NCI-H2171 treated with DMSO at 0.1 percent for 48 hours (cell line): ENCODE results near the gene ALKBH8.
"Not testable (repeated sequence)": the region's sequence is repeated elsewhere in the genome, so short reads cannot be mapped to it uniquely, and the experiment has no call there.

Source experiments
- DNase-seq: peaks from one replicate; lab custom pipeline; 2025; lab: John Stamatoyannopoulos, UW

The ALKBH8 gene

DNA sequence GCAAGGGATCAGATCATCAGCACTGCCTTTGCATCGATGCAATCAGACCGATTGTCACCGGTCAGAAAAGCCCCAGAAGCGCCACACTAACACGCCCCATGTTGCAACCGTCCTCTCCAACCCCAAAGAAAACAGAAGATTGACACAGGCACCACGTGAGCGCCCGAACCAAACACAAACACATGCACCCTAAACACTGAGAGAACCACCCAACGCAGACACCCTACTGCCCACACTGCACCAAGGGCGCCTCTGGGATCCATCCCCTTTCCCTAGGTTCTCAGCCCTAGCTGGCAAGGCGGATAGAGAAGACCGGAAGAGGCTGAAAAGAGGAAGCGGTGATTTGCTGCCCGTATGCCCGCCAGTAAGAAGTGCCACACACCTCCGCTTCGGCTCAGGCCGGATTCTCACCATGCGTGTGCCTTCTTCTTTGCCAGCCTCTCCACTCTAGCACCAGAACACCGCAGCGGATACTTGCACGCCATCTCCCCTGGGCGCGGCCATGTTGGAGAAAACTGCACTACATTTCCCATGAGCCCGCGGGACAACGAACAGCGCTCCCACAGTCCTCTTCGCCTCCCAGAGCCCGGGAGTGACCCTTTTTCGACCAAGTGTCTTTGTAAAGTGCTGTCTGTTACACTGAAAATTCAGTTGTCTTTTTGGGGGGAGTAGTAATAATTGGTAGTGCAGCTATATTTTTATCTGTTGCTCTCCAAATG is at the start of gene ALKBH8:
Gene ALKBH8 (minus strand): TSS at position 517 of the 719 bp plus-strand sequence. CDS start 4,842 bp downstream, outside the sequence.
- peak; percentile 72 for DNase-seq

GRCh38 chr11:107612445-107612844 is 46.9 kb upstream of the ALKBH8 start:
- DNase-seq, result no peak

DNA sequence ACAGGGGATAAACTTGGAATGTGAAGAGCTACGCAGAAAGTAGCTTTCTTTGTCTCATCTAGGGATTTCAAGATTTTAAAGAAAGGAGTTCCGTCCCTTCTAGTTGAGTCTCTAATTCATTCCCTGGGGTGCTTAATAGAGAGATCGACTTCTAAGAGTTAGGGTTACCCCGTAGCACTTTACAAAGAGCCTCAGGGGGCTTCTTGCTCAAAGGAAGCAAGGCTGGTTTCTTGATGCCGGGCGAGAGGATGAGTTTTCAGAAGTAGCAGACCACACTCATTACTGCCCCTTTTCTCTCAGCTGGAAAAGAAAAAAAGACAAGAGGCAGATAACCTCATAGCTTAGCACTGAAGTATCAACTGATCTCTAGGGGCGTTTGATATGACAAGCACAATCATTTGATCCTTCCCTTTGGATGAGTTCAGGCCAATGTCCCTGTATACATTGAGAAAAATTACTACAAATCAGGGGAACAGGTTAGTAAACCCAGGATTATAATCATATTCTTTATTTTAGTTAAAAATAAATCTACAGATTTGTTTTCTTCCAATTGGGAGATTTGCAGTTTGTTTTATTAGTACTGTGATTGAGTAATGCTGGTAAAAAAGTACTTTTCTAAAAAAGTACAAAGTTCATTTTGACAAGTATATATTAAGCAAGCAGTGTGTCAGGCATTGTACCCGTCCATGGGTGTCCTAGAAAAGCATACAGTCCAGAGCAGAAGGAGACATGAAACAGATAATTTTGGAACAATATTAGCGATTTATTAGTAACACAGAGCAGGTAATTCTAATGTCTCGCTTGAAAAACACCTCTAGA is 44.1 kb upstream of the ALKBH8 start:
- no peak for DNase-seq

- no peak for DNase-seq
Observed at GRCh38 chr11:107608809-107609208, 43.3 kb upstream of the ALKBH8 start.

DNA sequence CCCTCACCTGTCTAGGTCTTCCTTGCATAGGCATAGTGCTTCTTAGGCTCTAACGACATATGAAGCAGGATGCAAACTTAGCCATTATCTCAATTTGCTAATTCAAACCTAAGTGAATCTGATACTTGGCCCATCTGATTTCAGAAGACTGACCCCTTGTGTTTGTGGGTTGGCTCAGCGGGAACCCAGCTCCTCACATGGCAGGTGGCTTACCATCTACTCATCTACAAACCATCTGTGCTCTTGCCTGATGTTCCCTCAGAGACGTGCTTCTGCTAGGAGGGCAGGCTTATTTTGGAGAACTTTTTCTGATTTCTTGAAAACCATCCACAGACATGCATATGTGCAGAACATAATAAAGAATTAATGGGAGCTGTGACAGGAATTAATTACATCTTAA is 40.6 kb upstream of the ALKBH8 start:
- DNase-seq, result peak; percentile 51

DNA sequence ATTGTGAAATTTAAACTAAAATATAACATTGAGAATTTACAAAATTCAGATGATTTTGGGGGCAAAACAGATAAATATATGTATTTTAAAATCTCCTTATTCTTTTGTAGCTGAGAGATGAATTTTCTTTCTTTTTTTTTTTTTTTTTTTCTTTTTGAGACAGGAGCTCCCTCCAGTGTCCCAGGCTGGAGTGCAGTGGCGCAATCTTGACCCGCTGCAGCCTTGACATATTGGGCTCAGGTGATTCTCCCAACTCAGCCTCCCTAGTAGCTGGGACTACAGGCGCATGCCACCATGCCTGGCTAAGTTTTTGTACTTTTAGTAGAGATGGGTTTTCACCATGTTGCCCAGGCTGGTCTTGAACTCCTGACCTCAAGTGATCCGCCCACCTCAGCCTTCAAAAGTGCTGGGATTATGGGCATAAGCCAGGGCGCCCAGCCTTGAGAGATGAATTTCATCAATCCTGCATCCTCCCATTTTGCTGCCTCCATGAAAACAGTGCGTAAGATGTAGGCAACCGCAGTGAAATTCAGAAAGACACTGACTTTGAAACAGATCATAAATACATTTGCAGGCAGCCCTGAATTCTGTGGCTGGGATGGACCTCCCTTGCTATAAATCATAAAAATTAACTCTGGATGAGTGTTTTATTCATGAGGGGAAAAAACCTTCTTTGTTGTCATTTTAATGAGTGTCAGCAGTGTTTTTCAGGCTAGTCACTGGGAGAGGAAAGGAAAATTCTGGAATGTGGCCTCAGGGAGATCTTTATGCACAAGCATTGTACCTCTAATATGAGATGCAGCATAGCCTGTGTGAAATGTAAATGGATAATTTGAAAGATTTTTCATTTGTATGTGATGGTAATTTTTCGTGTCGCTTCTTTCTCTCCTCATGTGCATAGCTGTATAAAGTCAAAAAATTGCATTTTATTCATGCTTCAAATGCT is 39.8 kb upstream of the ALKBH8 start:
- DNase-seq, result no peak

DNA sequence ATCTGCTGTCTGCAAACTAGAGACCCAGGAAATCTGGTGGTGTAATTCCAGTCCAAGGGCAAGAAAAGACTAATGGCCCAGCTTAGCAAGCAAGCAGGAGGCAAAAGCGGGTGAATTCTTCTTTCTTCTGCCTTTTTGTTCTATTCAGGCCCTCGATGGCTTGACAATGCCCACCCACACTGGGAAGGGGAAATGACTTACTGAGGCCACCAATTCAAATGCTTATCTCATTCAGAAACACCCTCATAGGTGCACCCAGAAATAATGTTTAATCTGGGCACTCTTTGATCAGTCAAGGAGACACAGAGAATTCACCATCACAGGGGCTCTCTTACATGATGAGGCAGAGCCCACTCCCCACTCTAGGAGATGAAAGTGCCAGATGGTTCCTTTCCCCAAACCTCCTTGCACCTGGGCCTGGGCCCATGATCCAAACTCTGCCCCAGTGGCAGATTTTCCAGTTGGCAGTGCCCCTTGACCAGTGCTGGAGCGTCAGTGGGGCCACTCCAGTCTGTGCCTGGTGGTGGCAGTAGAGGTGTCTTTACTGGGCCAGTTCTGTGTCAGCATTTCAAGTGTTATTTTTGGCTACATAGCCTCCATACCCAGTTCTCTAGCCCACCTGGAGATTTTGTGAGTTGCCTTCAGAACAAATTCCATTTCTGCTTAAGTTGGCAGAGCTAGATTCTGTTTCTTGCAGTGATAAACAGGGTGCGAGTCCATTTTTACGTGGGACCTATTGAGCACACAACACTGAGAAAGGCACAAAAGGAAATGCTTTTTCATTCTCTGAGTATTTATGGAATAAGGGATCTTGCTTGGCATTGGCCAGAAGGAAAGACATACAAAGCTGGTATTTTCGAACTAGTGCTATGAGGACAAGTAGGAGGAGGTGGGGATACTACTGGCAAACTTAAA is 32.9 kb upstream of the ALKBH8 start:
- no peak for DNase-seq

DNA sequence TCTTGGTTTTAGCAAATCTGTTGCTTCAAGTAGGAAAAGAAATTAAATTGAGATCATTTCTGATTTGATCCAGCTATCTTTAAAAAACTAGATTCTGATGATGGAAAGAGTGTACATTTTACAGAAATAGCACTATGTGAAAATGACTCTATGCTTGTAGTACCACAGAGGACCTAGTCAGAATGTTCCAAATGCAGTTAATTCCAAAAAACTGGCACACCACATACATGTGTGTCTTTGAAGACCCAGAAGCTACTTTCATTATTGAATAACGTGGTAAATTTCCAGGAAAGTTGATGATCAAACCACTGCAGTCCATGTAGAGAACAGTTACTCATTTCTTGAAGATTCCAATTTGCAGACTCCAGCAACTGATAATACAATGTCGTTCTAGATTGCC is 29.2 kb upstream of the ALKBH8 start:
- DNase-seq, result no peak

DNA sequence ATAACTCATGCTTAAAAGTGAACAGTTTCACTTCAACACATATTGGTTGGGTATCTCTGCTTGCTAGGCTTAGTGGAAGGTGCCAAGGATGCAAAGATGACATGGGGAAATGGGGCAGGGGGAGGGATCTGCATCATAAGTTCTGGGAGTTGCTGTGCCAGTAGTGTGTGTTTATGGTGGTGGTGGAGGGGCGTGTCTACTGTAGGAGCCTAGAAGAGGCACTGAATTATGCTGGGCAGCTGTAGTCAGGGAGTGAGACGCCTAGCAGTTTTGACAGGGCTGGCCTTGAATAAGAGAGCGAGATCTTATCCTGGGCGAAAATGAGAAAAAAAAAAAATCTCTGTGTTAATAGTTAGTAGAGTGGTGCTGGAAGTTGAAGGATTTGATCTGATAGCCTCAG is 28.4 kb upstream of the ALKBH8 start:
- no peak for DNase-seq

GRCh38 chr11:107592813-107593212 is 27.3 kb upstream of the ALKBH8 start:
- DNase-seq, result no peak

GRCh38 chr11:107592231-107592590 is 26.7 kb upstream of the ALKBH8 start:
- DNase-seq, result no peak

DNA sequence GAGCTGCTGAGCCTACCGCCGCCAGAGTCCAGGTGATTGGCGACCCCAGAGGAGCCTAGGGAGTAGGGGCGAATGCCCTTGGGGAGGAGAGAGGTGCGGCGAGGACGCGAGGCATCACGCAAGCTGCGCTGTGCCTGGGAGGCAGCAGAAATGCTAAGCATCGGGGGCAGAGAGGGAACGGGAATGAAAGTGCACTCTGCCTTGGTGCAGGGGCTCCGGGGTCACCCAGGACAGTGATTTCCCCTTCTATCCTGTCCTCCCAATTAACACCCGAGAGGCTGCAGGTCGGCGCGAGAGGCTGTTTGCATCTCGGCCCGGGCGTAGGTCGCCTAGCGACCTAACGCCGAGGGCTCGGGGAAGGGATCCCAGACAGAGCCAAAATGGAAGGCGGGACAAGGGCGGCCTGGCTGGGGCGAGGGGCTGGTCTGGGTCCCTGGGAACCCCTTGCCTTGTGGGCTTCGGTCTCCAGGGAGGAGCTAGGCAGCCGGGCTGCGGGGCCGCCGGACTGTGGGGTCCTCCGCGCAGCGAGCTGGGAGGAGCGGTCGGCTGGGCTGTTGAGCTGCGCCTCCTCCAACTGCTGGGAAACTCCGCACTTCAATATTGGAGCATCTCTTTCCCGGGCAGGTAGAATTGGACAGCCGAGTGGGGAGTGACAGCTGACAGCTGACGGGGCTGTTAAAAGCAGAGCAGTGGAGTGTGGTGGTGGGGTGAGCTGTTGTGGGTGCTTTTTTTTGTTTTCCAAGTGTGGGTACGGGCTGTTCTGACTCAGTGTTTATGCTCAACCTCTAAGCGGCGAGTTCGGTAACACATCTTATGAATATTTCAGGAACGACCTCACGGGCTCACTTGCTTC is 26.1 kb upstream of the ALKBH8 start:
- DNase-seq, result peak; percentile 0

- DNase-seq, result peak; percentile 34
Observed at GRCh38 chr11:107590460-107591377, 25.2 kb upstream of the ALKBH8 start, which contains the start of gene ELMOD1. TSS of gene ELMOD1 (plus strand) at chr11:107591147. CDS start at chr11:107618190, 27,043 bp downstream.

DNA sequence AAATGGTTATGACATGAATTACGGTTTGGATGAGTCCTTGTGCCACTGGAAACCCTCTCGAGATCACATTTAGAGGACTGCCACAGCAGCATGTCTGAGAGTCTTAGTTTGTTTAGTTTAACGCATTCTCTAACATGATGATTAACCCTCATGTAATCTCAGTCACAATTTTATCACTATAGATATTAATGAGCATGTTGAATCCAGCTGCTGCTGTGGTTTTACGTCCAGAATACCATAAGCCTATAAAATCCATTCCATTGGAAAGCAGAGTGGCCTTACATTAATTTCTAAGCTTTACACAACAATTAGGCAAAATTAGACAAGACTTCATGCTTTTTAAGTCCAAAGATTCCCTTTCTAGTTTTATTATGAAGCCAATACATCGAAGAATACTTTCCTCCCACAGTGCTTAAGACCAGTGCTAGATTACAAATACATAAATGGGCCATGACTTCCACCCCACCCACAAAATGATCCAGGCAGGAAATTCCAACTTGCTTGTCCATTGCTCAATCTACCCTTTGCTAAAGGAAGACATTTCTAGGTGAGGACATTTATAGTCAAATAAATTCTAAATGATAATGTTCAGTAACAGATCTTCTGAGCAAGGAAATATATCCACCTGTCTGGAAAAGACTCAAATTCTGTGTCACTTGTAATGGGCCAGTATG is 21.9 kb upstream of the ALKBH8 start:
- no peak for DNase-seq

- DNase-seq, result no peak
Observed at GRCh38 chr11:107583629-107584195, 18.2 kb upstream of the ALKBH8 start.

DNA sequence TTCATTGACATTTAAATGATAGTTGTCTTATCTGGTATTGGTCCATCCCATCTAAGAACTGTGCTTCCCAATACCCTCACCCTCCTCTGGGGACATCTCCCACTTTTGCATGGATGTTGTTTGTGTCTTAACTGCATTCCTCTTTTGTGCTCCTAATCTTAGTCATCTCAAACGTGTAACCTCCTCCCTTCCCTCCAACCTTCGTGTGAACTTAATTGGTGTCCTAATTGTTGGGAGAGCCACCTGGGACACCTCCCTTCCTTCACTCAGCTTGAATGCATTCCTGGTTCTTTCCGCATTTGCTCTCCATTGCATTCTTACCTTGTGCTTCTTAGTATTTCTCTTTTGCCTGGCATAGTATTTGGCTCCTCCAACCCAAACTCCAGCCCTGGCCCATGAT is 15.6 kb upstream of the ALKBH8 start:
- no peak for DNase-seq

DNA sequence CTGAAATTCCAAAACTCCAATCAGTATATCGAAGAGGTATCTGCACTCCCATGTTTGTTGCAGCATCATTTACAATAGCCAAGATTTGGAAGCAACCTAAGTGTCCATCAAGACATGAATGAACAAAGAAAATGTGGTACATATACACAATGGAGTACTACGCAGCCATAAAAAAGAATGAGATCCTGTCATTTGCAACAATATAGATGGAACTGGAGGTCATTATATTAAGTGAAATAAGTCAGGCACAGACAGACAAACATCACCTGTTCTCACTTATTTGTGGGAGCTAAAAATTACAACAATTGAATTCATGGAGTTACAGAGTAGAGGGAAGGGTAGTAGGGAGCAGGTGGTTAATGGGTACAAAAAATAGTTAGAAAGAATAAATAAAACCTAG is 13.6 kb upstream of the ALKBH8 start:
- not testable (repeated sequence) for DNase-seq

GRCh38 chr11:107577346-107577711 is 11.8 kb upstream of the ALKBH8 start:
- no peak for DNase-seq
